ENCODE results near the gene ACOX3. TPM values are rescaled to one million over a fixed set of nuclear protein-coding genes. Genes with fewer than 3 reads are reported as not detected.
"Not testable (repeated sequence)": the region's sequence is repeated elsewhere in the genome, so short reads cannot be mapped to it uniquely, and the experiment has no call there.

The ACOX3 gene
- total RNA-seq (ENCODE audit: low replicate concordance) = 34.0 and 43.8 TPM in 2 replicates
- long read RNA-seq, transcript ACOX3-203 (18 exons, 2,253 nt) = major isoform, 92 of 203 reads
- long read RNA-seq, transcript ACOX3-201 (18 exons, 2,860 nt) = minor isoform, 5 of 203 reads
- long read RNA-seq, partial matches to known transcripts = 51 of 203 reads
- long read RNA-seq, other reads (novel, unspliced or antisense) = 52 of 203 reads

DNA sequence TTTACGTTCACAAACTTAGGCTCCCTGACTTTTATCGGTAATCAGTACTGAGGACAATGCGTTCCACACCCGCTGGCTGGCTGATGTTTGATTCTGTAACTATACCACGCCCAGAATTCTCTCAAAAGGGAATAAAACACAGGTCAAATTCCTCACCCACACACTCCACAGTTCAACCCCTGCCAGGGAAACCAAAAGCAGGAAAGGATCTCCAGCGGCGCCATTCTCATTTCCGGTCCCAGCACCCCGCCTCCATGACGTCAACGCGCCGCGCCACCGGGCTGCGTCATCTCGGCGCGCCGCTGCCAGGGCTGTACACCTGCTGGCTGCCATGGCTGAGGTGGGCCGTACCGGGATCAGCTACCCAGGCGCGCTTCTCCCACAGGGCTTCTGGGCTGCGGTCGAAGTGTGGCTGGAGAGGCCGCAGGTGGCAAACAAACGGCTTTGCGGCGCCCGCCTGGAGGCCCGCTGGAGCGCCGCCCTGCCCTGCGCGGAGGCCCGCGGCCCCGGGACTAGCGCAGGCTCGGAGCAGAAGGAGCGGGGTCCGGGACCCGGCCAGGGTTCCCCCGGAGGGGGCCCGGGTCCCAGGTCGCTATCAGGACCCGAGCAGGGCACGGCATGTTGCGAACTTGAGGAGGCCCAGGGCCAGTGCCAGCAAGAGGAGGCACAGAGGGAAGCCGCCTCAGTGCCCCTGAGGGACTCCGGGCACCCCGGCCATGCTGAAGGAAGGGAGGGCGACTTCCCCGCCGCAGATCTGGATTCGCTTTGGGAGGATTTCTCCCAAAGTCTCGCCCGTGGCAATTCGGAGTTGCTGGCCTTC lies at the start of gene ACOX3, which contains the start of gene TRMT44:
TSS of gene ACOX3 (minus strand) at position 232 of the 820 bp plus-strand sequence. CDS start 24,202 bp downstream, outside the sequence.
TSS of gene TRMT44 (plus strand) at position 286 of the 820 bp plus-strand sequence. CDS start at position 332, 46 bp downstream.
- Mint-ChIP-seq H3K9me3 (peaks cover 6% of the 10 kb centered on the region), H3K27me3 (no peaks in the 10 kb centered on the region), H3K4me3 (peak within 1 kb of the TSS; percentile 98), H3K36me3 (peaks cover 5% of the 10 kb centered on the region), H3K27ac (peak within 1 kb of the TSS; percentile 99), H3K4me1 (ENCODE audit: unreplicated experiment) (peaks cover 60% of the 10 kb centered on the region)
- TF ChIP-seq, protein P1, sequence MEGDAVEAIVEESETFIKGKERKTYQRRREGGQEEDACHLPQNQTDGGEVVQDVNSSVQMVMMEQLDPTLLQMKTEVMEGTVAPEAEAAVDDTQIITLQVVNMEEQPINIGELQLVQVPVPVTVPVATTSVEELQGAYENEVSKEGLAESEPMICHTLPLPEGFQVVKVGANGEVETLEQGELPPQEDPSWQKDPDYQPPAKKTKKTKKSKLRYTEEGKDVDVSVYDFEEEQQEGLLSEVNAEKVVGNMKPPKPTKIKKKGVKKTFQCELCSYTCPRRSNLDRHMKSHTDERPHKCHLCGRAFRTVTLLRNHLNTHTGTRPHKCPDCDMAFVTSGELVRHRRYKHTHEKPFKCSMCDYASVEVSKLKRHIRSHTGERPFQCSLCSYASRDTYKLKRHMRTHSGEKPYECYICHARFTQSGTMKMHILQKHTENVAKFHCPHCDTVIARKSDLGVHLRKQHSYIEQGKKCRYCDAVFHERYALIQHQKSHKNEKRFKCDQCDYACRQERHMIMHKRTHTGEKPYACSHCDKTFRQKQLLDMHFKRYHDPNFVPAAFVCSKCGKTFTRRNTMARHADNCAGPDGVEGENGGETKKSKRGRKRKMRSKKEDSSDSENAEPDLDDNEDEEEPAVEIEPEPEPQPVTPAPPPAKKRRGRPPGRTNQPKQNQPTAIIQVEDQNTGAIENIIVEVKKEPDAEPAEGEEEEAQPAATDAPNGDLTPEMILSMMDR (conservative IDR thresholded peaks at IDR 0.05) = no peak
- peak; percentile 97 for DNase-seq (ENCODE audit: extremely low spot score, unreplicated experiment)

DNA sequence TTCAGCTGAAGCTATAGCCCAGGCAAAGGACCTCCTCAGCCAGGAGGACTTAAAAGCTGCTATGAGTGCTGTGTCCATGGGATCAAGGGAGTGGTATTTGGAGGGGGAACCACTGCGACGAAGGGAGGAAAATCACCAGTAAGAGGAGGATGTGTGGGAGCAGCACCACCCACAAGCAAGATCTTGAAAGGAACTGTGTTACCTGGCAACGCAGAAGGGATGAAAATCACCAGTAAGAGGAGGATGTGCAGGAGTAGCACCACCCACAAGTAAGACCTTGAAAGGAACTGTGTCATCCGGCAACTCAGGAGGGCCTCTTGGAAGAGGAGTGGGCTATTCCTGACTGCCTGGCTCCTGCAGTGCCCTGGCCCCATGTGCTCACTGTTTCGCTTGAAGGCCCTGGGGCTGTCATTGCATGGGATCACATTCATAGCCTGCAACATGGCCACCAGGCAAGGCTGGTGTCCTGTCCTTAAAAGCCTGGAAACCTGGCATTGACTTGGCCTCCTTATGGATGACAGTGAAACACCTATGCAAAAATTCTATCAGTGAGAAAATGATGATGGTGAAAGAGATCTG lies 48.4 kb upstream of the ACOX3 start:
- H3K27me3 Mint-ChIP-seq = no peaks in the 10 kb centered on the region
- no peak overlapping the region for H3K4me3 Mint-ChIP-seq
- no peaks in the 10 kb centered on the region for H3K9me3 Mint-ChIP-seq
- no peak overlapping the region for H3K27ac Mint-ChIP-seq
- DNase-seq (ENCODE audit: extremely low spot score, unreplicated experiment) = no peak
- no peaks in the 10 kb centered on the region for H3K4me1 Mint-ChIP-seq (ENCODE audit: unreplicated experiment)
- TF ChIP-seq, protein P1 (conservative IDR thresholded peaks at IDR 0.05) = no peak
- peaks cover 16% of the 10 kb centered on the region for H3K36me3 Mint-ChIP-seq

DNA sequence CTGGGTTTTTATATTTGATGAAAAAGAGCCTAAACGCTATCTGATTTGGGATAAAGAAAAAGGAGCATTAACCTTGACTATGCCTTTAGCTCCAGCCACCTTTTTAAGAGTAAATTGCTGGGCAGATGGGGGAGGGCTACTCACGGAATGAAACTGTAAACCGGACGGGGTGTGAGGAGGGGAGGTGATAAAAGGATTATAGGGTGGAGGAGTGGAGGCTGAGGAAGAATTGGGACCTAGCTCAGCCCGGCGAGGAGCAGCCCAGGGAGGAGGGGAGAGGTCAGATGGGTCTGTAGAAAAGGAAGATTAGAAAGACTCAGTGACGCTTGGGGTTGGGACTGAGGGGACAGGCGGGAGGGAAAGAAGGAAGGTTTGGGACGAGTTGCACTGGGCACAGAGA lies 46.1 kb upstream of the ACOX3 start:
- not testable (repeated sequence) for H3K27me3 Mint-ChIP-seq; H3K9me3 Mint-ChIP-seq; H3K4me3 Mint-ChIP-seq; H3K27ac Mint-ChIP-seq; DNase-seq (ENCODE audit: extremely low spot score, unreplicated experiment); H3K4me1 Mint-ChIP-seq (ENCODE audit: unreplicated experiment)
- H3K36me3 Mint-ChIP-seq = peaks cover 16% of the 10 kb centered on the region

DNA sequence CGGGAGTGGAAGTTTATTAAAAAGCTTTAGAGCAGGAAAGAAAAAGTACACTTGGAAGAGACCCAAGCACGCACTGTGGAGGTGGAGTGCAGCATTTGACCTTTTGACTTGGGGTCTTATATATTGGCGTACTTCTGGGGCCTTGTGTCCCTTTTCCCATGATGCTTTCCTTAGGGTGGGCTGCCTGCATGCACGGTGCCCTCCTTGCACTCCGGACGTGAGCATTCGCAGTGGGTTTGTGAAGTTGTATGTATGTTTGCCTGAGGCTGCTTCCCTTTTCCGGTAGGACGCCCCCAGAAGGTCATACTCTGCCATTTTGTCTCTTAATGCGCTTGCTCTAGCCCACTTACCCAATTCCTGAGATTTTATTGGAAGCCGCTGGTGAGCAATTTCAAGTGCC lies 39.7 kb upstream of the ACOX3 start:
- no peak overlapping the region for H3K4me3 Mint-ChIP-seq
- no peaks in the 10 kb centered on the region for H3K4me1 Mint-ChIP-seq (ENCODE audit: unreplicated experiment)
- no peaks in the 10 kb centered on the region for H3K9me3 Mint-ChIP-seq
- H3K27me3 Mint-ChIP-seq = no peaks in the 10 kb centered on the region
- H3K27ac Mint-ChIP-seq = no peak overlapping the region
- TF ChIP-seq, protein P1 (conservative IDR thresholded peaks at IDR 0.05) = no peak
- peaks cover 10% of the 10 kb centered on the region for H3K36me3 Mint-ChIP-seq
- no peak for DNase-seq (ENCODE audit: extremely low spot score, unreplicated experiment)

DNA sequence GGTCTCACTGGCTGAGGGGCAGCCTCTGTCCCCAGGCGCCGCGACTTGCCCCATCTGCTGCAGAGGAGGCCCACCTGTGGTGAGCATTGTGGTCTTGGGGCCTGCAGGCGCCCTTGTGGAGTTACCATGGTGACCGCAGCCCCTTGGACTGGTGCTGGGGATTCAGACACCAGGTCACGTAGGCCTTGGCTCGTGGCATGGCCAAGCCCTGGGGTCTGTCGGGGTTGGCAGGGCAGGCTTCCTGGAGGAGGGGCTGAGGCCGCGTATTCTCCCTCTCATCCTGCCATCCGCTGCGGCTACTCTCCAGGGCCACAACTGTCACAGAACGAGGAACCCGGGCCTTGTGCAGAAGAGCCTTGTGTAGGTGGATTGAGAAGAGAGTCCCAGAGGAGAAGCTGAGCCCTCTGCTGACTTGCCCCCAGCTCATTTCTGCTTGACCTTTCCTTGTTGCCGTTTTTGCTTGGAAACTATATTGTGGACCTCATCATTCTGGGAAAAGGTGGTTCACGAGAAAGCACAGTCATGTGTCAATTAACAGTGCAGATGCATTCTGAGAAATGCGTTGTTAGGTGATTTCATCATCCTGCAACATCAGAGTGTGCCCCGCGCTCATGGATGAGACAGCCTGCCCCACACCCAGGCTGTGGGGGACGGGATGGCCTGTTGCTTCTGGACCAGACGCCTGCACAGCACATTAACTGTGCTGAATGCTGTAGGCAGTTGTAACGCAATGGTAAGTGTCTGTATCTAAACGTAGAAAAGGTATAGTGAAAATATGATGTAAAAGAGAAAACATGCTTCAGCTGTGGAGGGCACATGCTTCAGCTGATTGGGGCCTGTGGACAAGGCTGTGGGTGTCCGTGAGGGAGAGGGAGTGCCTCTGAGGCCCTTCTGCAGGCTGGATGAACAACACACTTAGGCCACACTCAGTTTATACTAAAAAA lies 38.5 kb upstream of the ACOX3 start:
- Mint-ChIP-seq H3K27ac (no peak overlapping the region), H3K36me3 (peaks cover 6% of the 10 kb centered on the region), H3K4me3 (no peak overlapping the region), H3K27me3 (no peaks in the 10 kb centered on the region), H3K9me3 (no peaks in the 10 kb centered on the region), H3K4me1 (ENCODE audit: unreplicated experiment) (no peaks in the 10 kb centered on the region)
- TF ChIP-seq, protein P1 (conservative IDR thresholded peaks at IDR 0.05) = no peak
- no peak for DNase-seq (ENCODE audit: extremely low spot score, unreplicated experiment)
